Osteocyte (in vitro differentiated cells): ENCODE data around the gene PPP4C. TPM values are rescaled to one million over a fixed set of nuclear protein-coding genes. Genes with fewer than 3 reads are reported as not detected.

Experiments used
- DNase-seq: peaks from one replicate; pipeline ENCODE4 v3.0.0; 2021; ENCODE audit warnings: mixed read lengths; ENCODE audit not compliant: unreplicated experiment; ENCODE audit errors: extremely low spot score
- H3K27ac Mint-ChIP-seq: one replicate; pipeline ENCODE4 v1.8.0; 2021; ENCODE audit warnings: mild to moderate bottlenecking, mixed read lengths; ENCODE audit not compliant: unreplicated experiment
- H3K27me3 Mint-ChIP-seq: one replicate; pipeline ENCODE4 v1.8.0; 2021; ENCODE audit warnings: mixed read lengths; ENCODE audit not compliant: unreplicated experiment
- H3K36me3 Mint-ChIP-seq: one replicate; pipeline ENCODE4 v1.8.0; 2021; ENCODE audit warnings: mixed read lengths; ENCODE audit not compliant: unreplicated experiment
- H3K4me1 Mint-ChIP-seq: one replicate; pipeline ENCODE4 v1.8.0; 2021; ENCODE audit warnings: mixed read lengths; ENCODE audit not compliant: unreplicated experiment
- H3K4me3 Mint-ChIP-seq: one replicate; pipeline ENCODE4 v1.8.0; 2021; ENCODE audit warnings: mild to moderate bottlenecking, moderate library complexity, mixed read lengths; ENCODE audit not compliant: unreplicated experiment
- H3K9me3 Mint-ChIP-seq: one replicate; pipeline ENCODE4 v1.8.0; 2021; ENCODE audit warnings: mixed read lengths; ENCODE audit not compliant: unreplicated experiment
- CTCF ChIP-seq: fragments of 200-600 bp; sonication (generic); IDR thresholded peaks from 2 replicates; pipeline ENCODE4 v1.5.0; 2021; ENCODE audit warnings: antibody characterized with exemption, mild to moderate bottlenecking, moderate library complexity
- total RNA-seq: library from RNA; stranded (reverse); gene quantifications from 2 replicates; pipeline ENCODE4 v1.2.1, GENCODE V29; 2021

Gene PPP4C
- total RNA-seq, 1 donor from 2014 or later, result 102 TPM

- H3K27ac Mint-ChIP-seq, result no peak overlapping the region
- DNase-seq, result no peak
- no peak overlapping the region for H3K4me3 Mint-ChIP-seq
- H3K4me1 Mint-ChIP-seq, result peaks cover 21% of the 10 kb centered on the region
- H3K9me3 Mint-ChIP-seq, result no peaks in the 10 kb centered on the region
- no peaks in the 10 kb centered on the region for H3K27me3 Mint-ChIP-seq
- peaks cover 16% of the 10 kb centered on the region for H3K36me3 Mint-ChIP-seq
- TF ChIP-seq CTCF, result no peak
Measured at GRCh38 chr16:30087181-30087898, 11.5 kb downstream of the PPP4C start.

- no peak overlapping the region for H3K4me3 Mint-ChIP-seq
Measured at GRCh38 chr16:30088237-30088831, 12.5 kb downstream of the PPP4C start.

GRCh38 chr16:30088832-30089624 lies 13.2 kb downstream of the PPP4C start:
- no peak overlapping the region for H3K4me3 Mint-ChIP-seq
- DNase-seq, result no peak
- no peak for TF ChIP-seq CTCF
- peaks cover 28% of the 10 kb centered on the region for H3K4me1 Mint-ChIP-seq
- peaks cover 6% of the 10 kb centered on the region for H3K36me3 Mint-ChIP-seq
- H3K27me3 Mint-ChIP-seq, result no peaks in the 10 kb centered on the region
- no peaks in the 10 kb centered on the region for H3K9me3 Mint-ChIP-seq
- H3K27ac Mint-ChIP-seq, result peak overlapping the region; percentile 71

More at GRCh38 chr16:30088237-30088831, 12.5 kb downstream of the PPP4C start:
- no peak for DNase-seq
- peaks cover 26% of the 10 kb centered on the region for H3K4me1 Mint-ChIP-seq
- H3K27ac Mint-ChIP-seq, result no peak overlapping the region
- TF ChIP-seq CTCF, result no peak
- peaks cover 6% of the 10 kb centered on the region for H3K36me3 Mint-ChIP-seq
- H3K9me3 Mint-ChIP-seq, result no peaks in the 10 kb centered on the region
- H3K27me3 Mint-ChIP-seq, result no peaks in the 10 kb centered on the region

- TF ChIP-seq CTCF, result no peak
- H3K9me3 Mint-ChIP-seq, result no peaks in the 10 kb centered on the region
- peaks cover 10% of the 10 kb centered on the region for H3K36me3 Mint-ChIP-seq
- H3K4me3 Mint-ChIP-seq, result no peak overlapping the region
- H3K27ac Mint-ChIP-seq, result peak overlapping the region; percentile 71
- no peak for DNase-seq
- no peaks in the 10 kb centered on the region for H3K27me3 Mint-ChIP-seq
- H3K4me1 Mint-ChIP-seq, result peaks cover 38% of the 10 kb centered on the region
Measured at GRCh38 chr16:30090610-30091331, 15.0 kb downstream of the PPP4C start.
